HUES48 (cell line): ENCODE results near the gene MCM3.
A peak's percentile ranks its signal among the peaks of the same experiment; 100 is the strongest.

ENCODE experiments used
- H3K27ac ChIP-seq: one replicate; pipeline ENCODE4 v1.7.0; 2013; ENCODE audit warnings: low read depth, low read length, inconsistent platforms
- H3K27me3 ChIP-seq: 2 replicates; pipeline ENCODE4 v1.6.1; 2013; ENCODE audit warnings: mild to moderate bottlenecking, low read length; ENCODE audit not compliant: control insufficient read depth, insufficient read depth
- H3K36me3 ChIP-seq: 2 replicates; pipeline ENCODE4 v1.6.1; 2013; ENCODE audit warnings: low read length; ENCODE audit not compliant: control insufficient read depth, insufficient read depth
- H3K4me1 ChIP-seq: 2 replicates; pipeline ENCODE4 v1.6.1; 2013; ENCODE audit warnings: mild to moderate bottlenecking, low read length; ENCODE audit not compliant: control insufficient read depth, insufficient read depth
- H3K4me3 ChIP-seq: 2 replicates; pipeline ENCODE4 v1.5.1; 2013; ENCODE audit warnings: mild to moderate bottlenecking, low read depth, low read length
- H3K9ac ChIP-seq: 2 replicates; pipeline ENCODE4 v1.6.1; 2013; ENCODE audit warnings: mild to moderate bottlenecking, low read depth, low read length, moderate library complexity
- H3K9me3 ChIP-seq: 2 replicates; pipeline ENCODE4 v1.6.1; 2013; ENCODE audit warnings: low read length; ENCODE audit not compliant: control insufficient read depth, insufficient read depth

MCM3 gene

DNA sequence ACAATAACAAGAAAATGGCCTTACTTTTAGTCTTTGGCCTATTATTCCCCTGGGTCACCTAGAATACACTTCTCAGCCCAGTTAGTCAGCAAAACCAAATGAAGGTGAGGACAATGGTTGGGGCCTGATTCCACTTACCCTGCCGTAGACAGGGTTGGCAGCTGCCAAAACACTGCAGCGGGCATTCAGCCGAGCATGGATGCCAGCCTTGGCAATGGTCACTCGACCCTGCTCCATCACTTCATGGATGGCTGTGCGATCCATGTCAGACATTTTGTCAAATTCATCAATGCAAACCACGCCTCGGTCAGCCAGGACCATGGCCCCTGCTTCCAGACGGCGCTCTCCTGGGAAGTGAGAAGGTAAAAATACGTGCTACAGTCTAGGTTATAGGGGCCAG is 8.4 kb downstream of the MCM3 start:
- H3K9ac ChIP-seq: no peak overlapping the region
- H3K27ac ChIP-seq: no peak overlapping the region
- no peak overlapping the region for H3K4me3 ChIP-seq
- peaks cover 98% of the 10 kb centered on the region for H3K36me3 ChIP-seq
- no peaks in the 10 kb centered on the region for H3K4me1 ChIP-seq
- H3K27me3 ChIP-seq: no peaks in the 10 kb centered on the region
- no peaks in the 10 kb centered on the region for H3K9me3 ChIP-seq

DNA sequence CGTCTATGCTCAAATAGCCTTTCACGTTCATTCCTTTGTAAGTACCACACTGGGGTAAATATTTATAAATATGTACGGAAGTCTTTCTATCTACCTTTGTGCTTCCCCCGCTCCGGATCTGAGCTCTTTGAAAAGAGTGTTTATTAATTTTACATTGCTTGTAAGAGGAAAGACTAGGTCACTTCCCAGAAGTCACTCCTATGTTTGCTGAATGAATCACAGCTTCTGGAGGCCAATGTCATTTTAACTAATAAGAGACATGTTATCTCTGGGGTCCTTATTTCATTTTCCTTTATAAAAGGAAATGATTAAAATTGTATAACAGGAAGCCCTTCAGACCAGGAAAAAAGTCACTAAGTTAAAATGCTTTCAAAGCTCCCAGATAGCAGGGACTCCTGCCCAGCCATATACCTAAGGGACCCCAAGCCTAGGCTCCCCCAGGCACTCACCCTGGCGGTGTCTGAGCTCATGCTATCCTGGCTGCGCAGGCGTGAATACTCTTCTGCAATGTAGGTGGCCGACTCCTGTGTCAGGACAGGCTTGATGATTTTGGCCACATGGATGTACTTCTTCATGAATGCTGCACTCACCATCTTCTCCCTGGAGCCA is 12.6 kb downstream of the MCM3 start:
- no peak overlapping the region for H3K4me3 ChIP-seq
- H3K27ac ChIP-seq: no peak overlapping the region
- H3K36me3 ChIP-seq: peaks cover 99% of the 10 kb centered on the region
- H3K9me3 ChIP-seq: no peaks in the 10 kb centered on the region
- no peaks in the 10 kb centered on the region for H3K27me3 ChIP-seq
- no peak overlapping the region for H3K9ac ChIP-seq
- no peaks in the 10 kb centered on the region for H3K4me1 ChIP-seq

DNA sequence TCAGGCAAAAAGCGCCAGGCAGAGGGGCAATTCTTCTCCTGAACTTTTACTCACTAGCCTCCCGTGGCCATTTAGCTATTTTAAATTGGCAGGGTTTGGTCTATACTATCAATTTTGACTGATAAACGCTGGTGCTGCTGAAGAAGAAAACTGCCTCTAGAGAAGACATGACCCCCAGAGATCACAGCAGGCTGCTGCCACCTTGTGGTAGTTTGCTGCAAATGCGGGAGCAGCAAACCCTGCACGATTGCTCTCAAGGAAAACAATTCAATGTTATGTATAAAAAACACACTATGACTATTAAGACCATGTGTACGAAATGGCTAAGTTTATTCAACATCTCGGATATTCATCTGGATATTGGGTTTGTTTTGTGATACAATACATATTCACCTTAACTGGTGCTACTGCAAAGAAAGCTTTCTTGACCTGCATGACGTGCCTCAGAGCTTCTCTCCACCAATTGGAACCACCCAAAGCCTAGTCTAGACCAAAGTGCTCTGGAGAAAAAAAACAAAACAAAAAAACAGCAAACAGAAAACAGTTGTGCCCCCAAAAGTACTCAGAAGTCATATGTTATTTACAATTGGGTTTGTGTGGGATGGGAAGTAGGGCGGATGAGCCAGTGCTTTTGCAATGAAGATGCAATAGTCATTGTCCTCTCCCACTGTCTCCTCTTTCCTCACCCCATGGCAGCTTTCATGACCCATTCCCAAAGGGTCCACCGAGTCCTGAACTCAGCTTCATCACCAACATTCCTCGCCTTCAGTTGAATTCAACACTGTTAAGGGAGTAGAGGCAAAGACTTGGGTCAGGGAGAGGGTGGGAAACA is 20.6 kb downstream of the MCM3 start:
- no peak overlapping the region for H3K9ac ChIP-seq
- no peak overlapping the region for H3K4me3 ChIP-seq
- H3K9me3 ChIP-seq: no peaks in the 10 kb centered on the region
- H3K4me1 ChIP-seq: no peaks in the 10 kb centered on the region
- H3K27me3 ChIP-seq: no peaks in the 10 kb centered on the region
- peak overlapping the region; percentile 0 for H3K27ac ChIP-seq
- peaks cover 84% of the 10 kb centered on the region for H3K36me3 ChIP-seq

DNA sequence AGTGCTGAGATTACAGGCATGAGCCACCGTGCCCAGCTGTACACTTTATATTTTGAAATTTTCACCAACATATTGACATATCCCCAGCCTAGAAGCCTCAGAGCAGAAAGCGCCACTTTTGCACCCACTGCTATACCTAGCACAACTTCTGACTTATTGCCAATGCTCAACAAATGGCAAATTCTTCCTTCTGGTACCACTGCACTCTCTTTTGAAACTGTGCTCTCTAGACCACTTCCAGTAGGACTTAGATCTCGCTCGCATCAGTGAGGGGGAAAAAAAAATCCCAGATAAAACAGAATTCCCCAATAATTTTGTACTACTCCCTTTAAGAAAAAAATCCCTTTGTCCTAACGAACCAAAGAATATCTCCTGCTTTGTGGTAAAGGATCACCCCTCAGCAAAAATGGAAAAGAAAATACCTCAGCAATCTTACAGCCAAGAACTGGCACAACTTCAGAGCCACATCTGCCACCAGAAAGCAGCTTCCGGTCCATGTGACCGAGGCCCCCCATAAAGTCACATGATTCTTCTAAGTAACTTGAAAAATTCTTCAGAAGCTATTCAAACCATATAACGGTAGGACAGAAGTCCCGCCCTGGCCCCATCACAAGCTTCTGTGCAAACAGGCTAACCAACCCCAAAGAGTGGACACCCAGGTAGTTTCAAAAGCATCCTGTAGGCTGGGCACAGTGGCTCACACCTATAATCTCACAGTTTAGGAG is 21.8 kb downstream of the MCM3 start:
- H3K27me3 ChIP-seq: no peaks in the 10 kb centered on the region
- peaks cover 73% of the 10 kb centered on the region for H3K36me3 ChIP-seq
- H3K9me3 ChIP-seq: no peaks in the 10 kb centered on the region
- H3K27ac ChIP-seq: no peak overlapping the region
- H3K4me1 ChIP-seq: no peaks in the 10 kb centered on the region
- H3K9ac ChIP-seq: no peak overlapping the region
- no peak overlapping the region for H3K4me3 ChIP-seq

DNA sequence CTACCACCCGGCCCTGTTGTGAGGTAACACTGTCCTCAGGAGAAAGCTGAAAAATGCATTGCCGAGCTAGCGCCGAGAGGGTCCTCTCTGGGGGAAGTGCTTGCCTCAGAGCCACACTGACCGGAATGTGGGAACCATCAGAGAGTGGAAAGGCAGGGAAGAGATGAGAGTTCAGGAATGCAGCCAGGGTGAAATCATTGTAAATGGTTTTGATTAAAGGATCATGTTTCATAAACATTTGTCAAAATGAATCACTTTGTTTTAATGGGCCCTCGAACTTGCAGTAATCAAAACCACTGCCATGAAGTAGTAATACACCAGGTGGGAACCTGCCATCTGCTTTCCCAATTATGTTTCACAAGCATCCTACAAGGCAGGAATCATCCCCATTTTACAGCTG is 23.3 kb downstream of the MCM3 start:
- no peaks in the 10 kb centered on the region for H3K4me1 ChIP-seq
- no peaks in the 10 kb centered on the region for H3K9me3 ChIP-seq
- H3K27ac ChIP-seq: no peak overlapping the region
- H3K27me3 ChIP-seq: no peaks in the 10 kb centered on the region
- no peak overlapping the region for H3K4me3 ChIP-seq
- peaks cover 59% of the 10 kb centered on the region for H3K36me3 ChIP-seq
- no peak overlapping the region for H3K9ac ChIP-seq

DNA sequence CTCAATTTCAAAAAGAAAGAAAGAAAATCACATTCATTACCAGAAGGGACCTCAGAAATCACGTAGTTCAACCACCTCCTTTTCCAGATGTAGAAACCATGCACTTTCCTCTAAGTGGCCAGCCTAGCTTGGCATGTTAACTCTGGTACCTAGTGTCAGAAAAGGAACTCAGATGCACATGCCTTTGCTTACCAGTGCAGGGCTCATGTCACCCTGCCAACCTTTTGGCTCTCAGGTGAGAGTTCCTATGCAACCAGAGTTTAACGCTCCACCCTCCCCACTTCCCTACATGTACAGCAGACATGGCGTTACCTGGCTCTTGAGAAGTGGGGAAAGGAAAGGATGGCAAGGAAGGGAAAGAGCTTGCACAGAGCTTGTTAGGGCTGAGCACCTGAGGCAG is 23.9 kb downstream of the MCM3 start:
- Histone ChIP-seq H3K27ac (no peak overlapping the region), H3K9ac (no peak overlapping the region), H3K36me3 (peaks cover 53% of the 10 kb centered on the region), H3K4me1 (no peaks in the 10 kb centered on the region), H3K4me3 (no peak overlapping the region), H3K27me3 (no peaks in the 10 kb centered on the region), H3K9me3 (no peaks in the 10 kb centered on the region)

DNA sequence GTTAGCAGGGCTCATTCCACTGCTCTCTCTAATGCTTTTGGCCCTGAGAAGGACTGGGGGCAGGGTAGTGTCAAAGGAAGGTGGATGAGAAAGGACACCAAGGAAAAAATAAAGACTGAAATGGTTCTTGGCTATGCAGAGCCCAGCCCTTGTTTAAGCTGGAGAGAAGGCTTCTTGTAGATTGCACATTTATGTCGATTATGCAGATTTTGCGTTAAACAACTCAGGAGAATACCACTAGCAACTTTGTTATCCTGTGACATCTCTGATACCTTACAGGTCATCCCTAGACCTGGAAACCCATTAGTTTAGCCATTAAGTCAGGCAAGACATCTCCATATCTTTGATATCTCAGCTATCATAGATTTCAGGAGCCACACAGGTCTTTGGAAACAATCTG is 29.1 kb downstream of the MCM3 start:
- H3K27ac ChIP-seq: no peak overlapping the region

DNA sequence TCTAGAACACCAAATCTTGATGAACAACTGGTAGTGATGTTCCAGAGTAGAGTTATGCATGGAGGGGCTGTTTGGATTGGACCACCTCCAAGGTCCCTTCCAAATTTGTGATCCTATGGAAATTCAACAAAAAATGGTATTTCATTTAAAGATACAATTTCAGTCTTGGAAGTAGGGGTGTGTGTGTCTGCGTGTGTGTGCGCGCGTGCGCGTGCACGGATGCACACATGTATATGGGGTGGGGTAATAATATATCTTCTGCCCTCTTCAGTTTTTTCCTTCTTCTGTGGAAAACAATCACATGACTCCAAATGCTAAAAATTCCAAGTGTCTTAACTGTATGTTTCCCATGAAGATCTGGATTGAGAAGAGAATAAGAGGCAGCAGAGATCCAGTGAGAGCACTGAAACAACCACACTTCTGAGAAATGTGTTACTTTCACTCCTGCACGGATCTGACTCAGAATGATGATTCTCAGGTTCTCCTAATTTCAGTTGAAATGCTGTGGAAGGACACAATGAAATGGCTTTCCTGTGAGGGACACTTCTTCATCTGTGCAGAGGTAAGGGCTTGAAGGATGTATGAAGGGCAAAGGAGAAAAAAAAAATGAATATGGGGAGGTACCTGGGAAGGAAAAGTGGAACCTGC is 29.7 kb downstream of the MCM3 start:
- Histone ChIP-seq H3K36me3 (no peaks in the 10 kb centered on the region), H3K9ac (no peak overlapping the region), H3K27me3 (no peaks in the 10 kb centered on the region), H3K9me3 (no peaks in the 10 kb centered on the region), H3K4me3 (no peak overlapping the region), H3K27ac (no peak overlapping the region), H3K4me1 (no peaks in the 10 kb centered on the region)

More for the DNA sequence above, 29.1 kb downstream of the MCM3 start:
- no peaks in the 10 kb centered on the region for H3K4me1 ChIP-seq
- no peak overlapping the region for H3K4me3 ChIP-seq
- H3K36me3 ChIP-seq: peaks cover under 1% of the 10 kb centered on the region; the same call in 1 of the 2 replicates
- H3K9me3 ChIP-seq: no peaks in the 10 kb centered on the region
- no peak overlapping the region for H3K9ac ChIP-seq
- no peaks in the 10 kb centered on the region for H3K27me3 ChIP-seq

DNA sequence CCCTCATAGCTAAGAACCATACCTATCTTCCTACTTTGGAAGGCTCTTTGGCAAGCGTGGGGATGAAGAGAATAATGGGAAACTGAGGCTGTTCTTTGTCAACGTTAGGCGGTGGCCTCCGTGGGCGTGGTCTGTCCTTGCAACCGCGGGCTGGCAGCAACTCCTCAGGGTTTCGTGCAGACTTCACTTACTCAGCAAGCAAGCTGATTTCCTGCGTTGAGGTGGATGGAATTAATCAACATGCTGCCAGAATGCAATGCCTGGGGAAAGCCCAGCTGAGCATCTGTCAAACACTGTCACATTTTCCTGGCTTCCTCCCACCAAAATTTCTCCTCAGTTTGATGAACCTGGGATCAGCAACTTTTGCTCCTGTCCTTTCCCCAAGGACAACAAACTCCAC is 31.0 kb downstream of the MCM3 start:
- H3K4me1 ChIP-seq: no peaks in the 10 kb centered on the region
- H3K36me3 ChIP-seq: no peaks in the 10 kb centered on the region
- H3K9me3 ChIP-seq: no peaks in the 10 kb centered on the region
- H3K4me3 ChIP-seq: no peak overlapping the region
- H3K27ac ChIP-seq: no peak overlapping the region
- H3K9ac ChIP-seq: no peak overlapping the region
- no peaks in the 10 kb centered on the region for H3K27me3 ChIP-seq

DNA sequence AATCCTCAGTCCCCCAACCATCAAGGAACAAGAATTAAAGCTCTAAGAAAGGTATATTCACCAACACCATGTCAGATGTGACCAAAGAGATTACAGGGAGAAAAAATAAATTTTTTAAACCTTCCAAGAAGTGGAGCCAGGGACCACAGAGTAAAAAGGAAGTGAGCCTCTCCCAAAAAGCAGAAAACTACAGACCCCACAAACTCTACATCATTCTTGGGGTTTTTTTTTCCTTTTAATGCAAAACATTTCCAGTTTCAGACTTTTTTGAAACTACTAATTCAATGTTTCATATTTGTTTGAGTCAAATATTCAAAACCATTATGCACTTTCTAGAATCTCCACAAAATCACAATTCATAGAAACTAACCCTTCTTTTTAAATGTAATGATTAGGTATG is 33.4 kb downstream of the MCM3 start:
- Histone ChIP-seq H3K4me3 (no peak overlapping the region), H3K27me3 (no peaks in the 10 kb centered on the region), H3K4me1 (no peaks in the 10 kb centered on the region), H3K27ac (no peak overlapping the region), H3K9me3 (no peaks in the 10 kb centered on the region), H3K9ac (no peak overlapping the region), H3K36me3 (no peaks in the 10 kb centered on the region)
